Right lobe of liver (tissue), 4 donors: ENCODE measurements around the gene PDE4A.

Source experiments
- POLR2A ChIP-seq: fragments of 450-650 bp; IDR thresholded peaks from one replicate; pipeline ENCODE4 v1.6.1; 2017; ENCODE audit warnings: antibody characterized with exemption, mild to moderate bottlenecking
- TF ChIP-seq, protein P1 (sequence below), 4 donors: fragments of 200-600 bp in 3 of 4; fragments of 450-650 bp in 1 of 4; IDR thresholded peaks; one replicate each; pipeline versions ENCODE4 v1.5.1 to v1.8.0; 2016 to 2022; ENCODE audit warnings: antibody characterized with exemption in 4 of 4, mild to moderate bottlenecking in 2 of 4
- donor health status: DM: no; HTN: no; CAD: no.
- donor health status: DM: no; HTN: no; CAD: no.
- donor health status: DM: no; HTN: yes; CAD: no.

DNA sequence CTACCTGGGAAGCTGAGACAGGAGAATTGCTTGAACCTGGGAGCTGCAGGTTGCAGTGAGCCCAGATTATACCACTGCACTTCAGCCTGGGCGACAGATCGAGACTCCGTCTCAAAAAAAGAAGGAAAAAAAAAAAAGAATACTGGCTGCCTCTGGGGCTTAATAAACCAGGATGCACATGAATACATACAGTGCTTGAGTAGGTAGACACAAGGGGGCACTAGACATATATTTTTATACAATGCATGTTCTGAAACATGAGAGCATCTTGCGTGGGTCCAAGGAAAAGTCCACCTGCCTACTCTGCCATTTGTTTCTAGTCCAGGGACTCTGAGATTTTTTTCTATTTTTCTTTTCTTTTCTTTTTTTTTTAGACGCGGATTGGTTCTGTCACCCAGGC, 51.6 kb downstream of the PDE4A start:
- TF ChIP-seq POLR2A = no peak
- TF ChIP-seq, protein P1, sequence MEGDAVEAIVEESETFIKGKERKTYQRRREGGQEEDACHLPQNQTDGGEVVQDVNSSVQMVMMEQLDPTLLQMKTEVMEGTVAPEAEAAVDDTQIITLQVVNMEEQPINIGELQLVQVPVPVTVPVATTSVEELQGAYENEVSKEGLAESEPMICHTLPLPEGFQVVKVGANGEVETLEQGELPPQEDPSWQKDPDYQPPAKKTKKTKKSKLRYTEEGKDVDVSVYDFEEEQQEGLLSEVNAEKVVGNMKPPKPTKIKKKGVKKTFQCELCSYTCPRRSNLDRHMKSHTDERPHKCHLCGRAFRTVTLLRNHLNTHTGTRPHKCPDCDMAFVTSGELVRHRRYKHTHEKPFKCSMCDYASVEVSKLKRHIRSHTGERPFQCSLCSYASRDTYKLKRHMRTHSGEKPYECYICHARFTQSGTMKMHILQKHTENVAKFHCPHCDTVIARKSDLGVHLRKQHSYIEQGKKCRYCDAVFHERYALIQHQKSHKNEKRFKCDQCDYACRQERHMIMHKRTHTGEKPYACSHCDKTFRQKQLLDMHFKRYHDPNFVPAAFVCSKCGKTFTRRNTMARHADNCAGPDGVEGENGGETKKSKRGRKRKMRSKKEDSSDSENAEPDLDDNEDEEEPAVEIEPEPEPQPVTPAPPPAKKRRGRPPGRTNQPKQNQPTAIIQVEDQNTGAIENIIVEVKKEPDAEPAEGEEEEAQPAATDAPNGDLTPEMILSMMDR (IDR thresholded peaks at IDR 0.05) = peak in 3 of 4 donors; percentile 34 to 46 (median 36)
